Measurements from ENCODE around the gene ABHD4. TPM values are rescaled to one million over a fixed set of nuclear protein-coding genes. Genes with fewer than 3 reads are reported as not detected.

The ABHD4 gene
- polyA plus RNA-seq, 2 of the 4 experiments (the other 2 are of a cell fraction): 58.3 to 70.7 TPM

- POLR2A ChIA-PET: interaction anchor here (2.2 kb wide), 1 partner anchor 13 kb away, joined by 12 read pairs; the partner anchor contains the start of gene DAD1
- no peak for ATAC-seq
- WGBS (ENCODE audit: missing lambda C conversion rate): 95% methylated on average over 5 of the region's 5 CpGs
- CTCF ChIA-PET: interaction anchor here (0.9 to 8.8 kb wide), 6 partner anchors 9 to 51 kb away, joined by 3 to 85 read pairs (median 34); partner anchors contain the start of gene DAD1
- H3K9me3 ChIP-seq: no peaks in the 10 kb centered on the region
- H3K4me1 ChIP-seq: peaks cover 82% of the 10 kb centered on the region
- no peak for DNase-seq (ENCODE audit: low read depth in 1 of 2, low spot score in 1 of 2)
- H3K27ac ChIP-seq: peak overlapping the region; percentile 69 to 91
- TF ChIP-seq RCOR1 (IDR thresholded peaks at IDR 0.05; ENCODE audit: low read depth, low read length): no peak
- TF ChIP-seq USF2 (IDR thresholded peaks at IDR 0.05): no peak
- H3K4me3 ChIP-seq: no peak overlapping the region
- peak overlapping the region; percentile 95 for H3K4me2 ChIP-seq
- FAIRE-seq: no peak
These were observed 3.9 kb downstream of the ABHD4 start for GRCh38 chr14:22601996-22602395.

GRCh38 chr14:22602862-22603261, 4.8 kb downstream of the ABHD4 start:
- DNase-seq (ENCODE audit: low read depth in 1 of 2, low spot score in 1 of 2): peak; percentile 36 to 73
- CTCF ChIA-PET: interaction anchor here (0.9 to 8.8 kb wide), 7 partner anchors 9 to 56 kb away, joined by 3 to 85 read pairs (median 18); partner anchors contain the start of gene DAD1
- peak overlapping the region; percentile 69 to 91 for H3K27ac ChIP-seq
- no peak for TF ChIP-seq HOXB13 (CRISPR knock-in tag; IDR thresholded peaks at IDR 0.05; ENCODE audit: low read depth)
- no peak for TF ChIP-seq RFX5 (IDR thresholded peaks at IDR 0.05)
- no peak for TF ChIP-seq EHMT2 (IDR thresholded peaks at IDR 0.05; ENCODE audit: low read depth)
- TF ChIP-seq NPAS2 (CRISPR knock-in tag; IDR thresholded peaks at IDR 0.05; ENCODE audit: borderline replicate concordance): no peak
- no peak for TF ChIP-seq CBX8 (IDR thresholded peaks at IDR 0.05)
- no peak for TF ChIP-seq REST (IDR thresholded peaks at IDR 0.05)
- no peak for TF ChIP-seq POLR2AphosphoS2 (conservative IDR thresholded peaks at IDR 0.05; ENCODE audit: low read length)
- no peak for TF ChIP-seq USF2 (IDR thresholded peaks at IDR 0.05)
- TF ChIP-seq HOXA7 (CRISPR knock-in tag; IDR thresholded peaks at IDR 0.05): peak; percentile 23; the same call in 1 of the 2 replicates
- peak; percentile 35; the same call in 1 of the 2 replicates for TF ChIP-seq JUNB (IDR thresholded peaks at IDR 0.05)
- peak; percentile 69 for TF ChIP-seq MAFK (IDR thresholded peaks at IDR 0.05; ENCODE audit: partially characterized antibody)
- TF ChIP-seq ZFP36 (IDR thresholded peaks at IDR 0.05; ENCODE audit: borderline replicate concordance, partially characterized antibody): no peak
- peak; percentile 79; the same call in 1 of the 2 replicates for TF ChIP-seq GATA3 (IDR thresholded peaks at IDR 0.05; ENCODE audit: borderline replicate concordance)
- TF ChIP-seq KDM5A (IDR thresholded peaks at IDR 0.05): no peak
- TF ChIP-seq NFE2L2 (conservative IDR thresholded peaks at IDR 0.05; ENCODE audit: low read length): 0 out of 2 replicates have a peak, but pooled peaks have one; percentile 15
- TF ChIP-seq POLR2A (IDR thresholded peaks at IDR 0.05; ENCODE audit: low read length): no peak
- no peak for TF ChIP-seq JUN (IDR thresholded peaks at IDR 0.05)
- TF ChIP-seq EP300 (IDR thresholded peaks at IDR 0.05): no peak
- TF ChIP-seq PBX3 (IDR thresholded peaks at IDR 0.05): no peak
- TF ChIP-seq KDM1A (IDR thresholded peaks at IDR 0.05; ENCODE audit: low read depth): no peak
- TF ChIP-seq CTCF (IDR thresholded peaks at IDR 0.05): no peak
- no peak for TF ChIP-seq CEBPB (IDR thresholded peaks at IDR 0.05)
- TF ChIP-seq CHD4 (IDR thresholded peaks at IDR 0.05; ENCODE audit: borderline replicate concordance): no peak
- no peak for TF ChIP-seq FOSL2 (IDR thresholded peaks at IDR 0.05)
- peak; percentile 55 for TF ChIP-seq FOSL2 (CRISPR knock-in tag; IDR thresholded peaks at IDR 0.05)
- TF ChIP-seq TP53 (CRISPR knock-in tag; IDR thresholded peaks at IDR 0.05): no peak
- peak overlapping the region; percentile 95 for H3K4me2 ChIP-seq
- H3K9me3 ChIP-seq: no peaks in the 10 kb centered on the region
- POLR2A ChIA-PET: interaction anchor here (2.2 kb wide), 1 partner anchor 13 kb away, joined by 12 read pairs; the partner anchor contains the start of gene DAD1
- no peak for FAIRE-seq
- H3K4me3 ChIP-seq: no peak overlapping the region
- peak in 1 of 2 experiments; percentile 43; a peak in 3 of 6 replicates for ATAC-seq
- peaks cover 83% of the 10 kb centered on the region for H3K4me1 ChIP-seq

All from A549 (cell line).